ENCODE results near the gene SPEG. TPM values are rescaled to one million over a fixed set of nuclear protein-coding genes. Genes with fewer than 3 reads are reported as not detected.
A peak's percentile ranks its signal among the peaks of the same experiment; 100 is the strongest.

SPEG gene
- total RNA-seq, 3 donors from 2014 or later: 0.74 to 2.1 (median 0.79) TPM

- H3K27me3 Mint-ChIP-seq (ENCODE audit: low read depth): peaks cover 2% of the 10 kb centered on the region
- H3K9me3 Mint-ChIP-seq: no peaks in the 10 kb centered on the region
- peaks cover 17% of the 10 kb centered on the region for H3K4me1 Mint-ChIP-seq (ENCODE audit: low read depth)
- peaks cover 15% of the 10 kb centered on the region for H3K36me3 Mint-ChIP-seq (ENCODE audit: insufficient read depth)
- H3K4me3 Mint-ChIP-seq: no peak overlapping the region
- ATAC-seq: no peak
- no peak for DNase-seq
Observed at GRCh38 chr2:219538504-219538951, 103.9 kb downstream of the SPEG start.

GRCh38 chr2:219538956-219539788 lies 104.5 kb downstream of the SPEG start:
- H3K4me3 Mint-ChIP-seq: no peak overlapping the region
- peaks cover 18% of the 10 kb centered on the region for H3K4me1 Mint-ChIP-seq (ENCODE audit: low read depth)
- H3K36me3 Mint-ChIP-seq (ENCODE audit: insufficient read depth): peaks cover 15% of the 10 kb centered on the region
- no peaks in the 10 kb centered on the region for H3K27me3 Mint-ChIP-seq (ENCODE audit: low read depth)
- H3K9me3 Mint-ChIP-seq: no peaks in the 10 kb centered on the region
- DNase-seq: no peak
- ATAC-seq: no peak

GRCh38 chr2:219539926-219540678 lies 105.5 kb downstream of the SPEG start:
- ATAC-seq: no peak
- Mint-ChIP-seq H3K4me1 (ENCODE audit: low read depth) (peaks cover 25% of the 10 kb centered on the region), H3K4me3 (no peak overlapping the region), H3K36me3 (ENCODE audit: insufficient read depth) (peaks cover 15% of the 10 kb centered on the region), H3K9me3 (no peaks in the 10 kb centered on the region), H3K27me3 (ENCODE audit: low read depth) (no peaks in the 10 kb centered on the region)
- DNase-seq: no peak

GRCh38 chr2:219540784-219541504 lies 106.3 kb downstream of the SPEG start:
- Mint-ChIP-seq H3K4me1 (ENCODE audit: low read depth) (peaks cover 25% of the 10 kb centered on the region), H3K4me3 (peak overlapping the region; percentile 37), H3K36me3 (ENCODE audit: insufficient read depth) (peaks cover 15% of the 10 kb centered on the region), H3K9me3 (no peaks in the 10 kb centered on the region), H3K27me3 (ENCODE audit: low read depth) (no peaks in the 10 kb centered on the region)
- DNase-seq (no peak), ATAC-seq (no peak)

GRCh38 chr2:219541611-219542180 lies 107.1 kb downstream of the SPEG start:
- Mint-ChIP-seq H3K4me1 (ENCODE audit: low read depth) (peaks cover 25% of the 10 kb centered on the region), H3K4me3 (peak overlapping the region; percentile 62), H3K36me3 (ENCODE audit: insufficient read depth) (peaks cover 15% of the 10 kb centered on the region), H3K9me3 (no peaks in the 10 kb centered on the region), H3K27me3 (ENCODE audit: low read depth) (no peaks in the 10 kb centered on the region)
- peak; percentile 36 to 39 for ATAC-seq
- peak; percentile 84 for DNase-seq

- H3K36me3 Mint-ChIP-seq (ENCODE audit: insufficient read depth): peaks cover 15% of the 10 kb centered on the region
- peaks cover 25% of the 10 kb centered on the region for H3K4me1 Mint-ChIP-seq (ENCODE audit: low read depth)
- no peaks in the 10 kb centered on the region for H3K27me3 Mint-ChIP-seq (ENCODE audit: low read depth)
- peak; percentile 59 to 61 for ATAC-seq
- no peak for DNase-seq
- H3K4me3 Mint-ChIP-seq: peak overlapping the region; percentile 89
- H3K9me3 Mint-ChIP-seq: no peaks in the 10 kb centered on the region
Observed at GRCh38 chr2:219542931-219543595, 108.4 kb downstream of the SPEG start.

- Mint-ChIP-seq H3K4me1 (ENCODE audit: low read depth) (peaks cover 25% of the 10 kb centered on the region), H3K36me3 (ENCODE audit: insufficient read depth) (peaks cover 15% of the 10 kb centered on the region), H3K4me3 (peak within 1 kb of the TSS; percentile 89), H3K9me3 (no peaks in the 10 kb centered on the region), H3K27me3 (ENCODE audit: low read depth) (peaks cover 4% of the 10 kb centered on the region)
- ATAC-seq (peak; percentile 79), DNase-seq (peak; percentile 88)
Observed at GRCh38 chr2:219543596-219544358, 109.1 kb downstream of the SPEG start, which contains the start of the genes CHPF and TMEM198. Gene CHPF, minus strand, starts transcription at chr2:219543809. Its CDS starts 271 bp downstream, at chr2:219543538. Gene TMEM198, plus strand, starts transcription at chr2:219544028. Its CDS starts 700 bp downstream, at chr2:219544728.

- ATAC-seq (no peak), DNase-seq (no peak)
- no peaks in the 10 kb centered on the region for H3K9me3 Mint-ChIP-seq
- peaks cover 4% of the 10 kb centered on the region for H3K27me3 Mint-ChIP-seq (ENCODE audit: low read depth)
- H3K36me3 Mint-ChIP-seq (ENCODE audit: insufficient read depth): peaks cover 11% of the 10 kb centered on the region
- peak overlapping the region; percentile 81 for H3K4me3 Mint-ChIP-seq
- H3K4me1 Mint-ChIP-seq (ENCODE audit: low read depth): peaks cover 25% of the 10 kb centered on the region
Observed at GRCh38 chr2:219544567-219544966, 109.9 kb downstream of the SPEG start.

GRCh38 chr2:219545295-219545942 lies 110.8 kb downstream of the SPEG start:
- Mint-ChIP-seq H3K36me3 (ENCODE audit: insufficient read depth) (peaks cover 8% of the 10 kb centered on the region), H3K4me3 (peak overlapping the region; percentile 81), H3K27me3 (ENCODE audit: low read depth) (peaks cover 5% of the 10 kb centered on the region), H3K9me3 (no peaks in the 10 kb centered on the region), H3K4me1 (ENCODE audit: low read depth) (peaks cover 25% of the 10 kb centered on the region)
- no peak for ATAC-seq
- no peak for DNase-seq

- no peak for ATAC-seq
- Mint-ChIP-seq H3K4me1 (ENCODE audit: low read depth) (peaks cover 25% of the 10 kb centered on the region), H3K9me3 (no peaks in the 10 kb centered on the region), H3K4me3 (no peak overlapping the region), H3K27me3 (ENCODE audit: low read depth) (peaks cover 10% of the 10 kb centered on the region), H3K36me3 (ENCODE audit: insufficient read depth) (peaks cover 5% of the 10 kb centered on the region)
- no peak for DNase-seq
Observed at GRCh38 chr2:219545943-219546352, 111.3 kb downstream of the SPEG start.

- no peaks in the 10 kb centered on the region for H3K36me3 Mint-ChIP-seq (ENCODE audit: insufficient read depth)
Observed at GRCh38 chr2:219547621-219548020, 113.0 kb downstream of the SPEG start.

More at GRCh38 chr2:219547621-219548020, 113.0 kb downstream of the SPEG start:
- ATAC-seq (no peak), DNase-seq (no peak)
- Mint-ChIP-seq H3K27me3 (ENCODE audit: low read depth) (peaks cover 17% of the 10 kb centered on the region), H3K9me3 (no peaks in the 10 kb centered on the region), H3K4me1 (ENCODE audit: low read depth) (peaks cover 16% of the 10 kb centered on the region), H3K4me3 (no peak overlapping the region)
